Measurements from ENCODE around the gene SHKBP1.

DNA sequence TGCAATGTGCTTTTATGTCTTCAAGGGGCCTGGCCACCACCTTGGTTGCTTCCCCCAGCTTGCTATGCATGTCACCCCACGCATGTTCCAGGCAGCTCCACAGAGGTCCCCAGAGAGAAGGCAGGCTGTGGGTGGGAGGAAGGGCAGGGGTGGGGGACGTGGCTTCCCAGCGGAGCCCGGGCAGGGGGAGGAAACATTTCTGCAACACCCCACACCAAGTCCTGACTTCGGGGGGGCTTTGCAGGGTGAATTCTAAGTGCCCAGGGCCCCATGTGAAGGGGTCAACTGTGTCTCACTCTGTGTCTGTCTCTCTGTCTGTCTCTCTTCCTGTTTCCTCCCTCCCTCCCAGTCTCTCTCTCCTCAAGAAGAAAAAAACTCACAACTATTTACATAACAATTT, 64.1 kb downstream of the SHKBP1 start:
- TF ChIP-seq, protein P1, sequence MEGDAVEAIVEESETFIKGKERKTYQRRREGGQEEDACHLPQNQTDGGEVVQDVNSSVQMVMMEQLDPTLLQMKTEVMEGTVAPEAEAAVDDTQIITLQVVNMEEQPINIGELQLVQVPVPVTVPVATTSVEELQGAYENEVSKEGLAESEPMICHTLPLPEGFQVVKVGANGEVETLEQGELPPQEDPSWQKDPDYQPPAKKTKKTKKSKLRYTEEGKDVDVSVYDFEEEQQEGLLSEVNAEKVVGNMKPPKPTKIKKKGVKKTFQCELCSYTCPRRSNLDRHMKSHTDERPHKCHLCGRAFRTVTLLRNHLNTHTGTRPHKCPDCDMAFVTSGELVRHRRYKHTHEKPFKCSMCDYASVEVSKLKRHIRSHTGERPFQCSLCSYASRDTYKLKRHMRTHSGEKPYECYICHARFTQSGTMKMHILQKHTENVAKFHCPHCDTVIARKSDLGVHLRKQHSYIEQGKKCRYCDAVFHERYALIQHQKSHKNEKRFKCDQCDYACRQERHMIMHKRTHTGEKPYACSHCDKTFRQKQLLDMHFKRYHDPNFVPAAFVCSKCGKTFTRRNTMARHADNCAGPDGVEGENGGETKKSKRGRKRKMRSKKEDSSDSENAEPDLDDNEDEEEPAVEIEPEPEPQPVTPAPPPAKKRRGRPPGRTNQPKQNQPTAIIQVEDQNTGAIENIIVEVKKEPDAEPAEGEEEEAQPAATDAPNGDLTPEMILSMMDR (IDR thresholded peaks at IDR 0.05; ENCODE audit: low read depth, low read length, poor library complexity, severe bottlenecking) = no peak
- no peak for TF ChIP-seq EZH2phosphoT487 (IDR thresholded peaks at IDR 0.05; ENCODE audit: borderline replicate concordance, low read length)

Data from DOHH2 (cell line).